ENCODE measurements around the gene ELF2.

GRCh38 chr4:139022835-139023234 is 154.2 kb downstream of the ELF2 start:
- TF ChIP-seq POLR2A (IDR thresholded peaks at IDR 0.05) (no peak), CTCF (IDR thresholded peaks at IDR 0.05) (no peak)

Data from vagina (tissue), 2 donors.